ENCODE data around the gene POLR3C.

Gene POLR3C, protein sequence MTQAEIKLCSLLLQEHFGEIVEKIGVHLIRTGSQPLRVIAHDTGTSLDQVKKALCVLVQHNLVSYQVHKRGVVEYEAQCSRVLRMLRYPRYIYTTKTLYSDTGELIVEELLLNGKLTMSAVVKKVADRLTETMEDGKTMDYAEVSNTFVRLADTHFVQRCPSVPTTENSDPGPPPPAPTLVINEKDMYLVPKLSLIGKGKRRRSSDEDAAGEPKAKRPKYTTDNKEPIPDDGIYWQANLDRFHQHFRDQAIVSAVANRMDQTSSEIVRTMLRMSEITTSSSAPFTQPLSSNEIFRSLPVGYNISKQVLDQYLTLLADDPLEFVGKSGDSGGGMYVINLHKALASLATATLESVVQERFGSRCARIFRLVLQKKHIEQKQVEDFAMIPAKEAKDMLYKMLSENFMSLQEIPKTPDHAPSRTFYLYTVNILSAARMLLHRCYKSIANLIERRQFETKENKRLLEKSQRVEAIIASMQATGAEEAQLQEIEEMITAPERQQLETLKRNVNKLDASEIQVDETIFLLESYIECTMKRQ

DNA sequence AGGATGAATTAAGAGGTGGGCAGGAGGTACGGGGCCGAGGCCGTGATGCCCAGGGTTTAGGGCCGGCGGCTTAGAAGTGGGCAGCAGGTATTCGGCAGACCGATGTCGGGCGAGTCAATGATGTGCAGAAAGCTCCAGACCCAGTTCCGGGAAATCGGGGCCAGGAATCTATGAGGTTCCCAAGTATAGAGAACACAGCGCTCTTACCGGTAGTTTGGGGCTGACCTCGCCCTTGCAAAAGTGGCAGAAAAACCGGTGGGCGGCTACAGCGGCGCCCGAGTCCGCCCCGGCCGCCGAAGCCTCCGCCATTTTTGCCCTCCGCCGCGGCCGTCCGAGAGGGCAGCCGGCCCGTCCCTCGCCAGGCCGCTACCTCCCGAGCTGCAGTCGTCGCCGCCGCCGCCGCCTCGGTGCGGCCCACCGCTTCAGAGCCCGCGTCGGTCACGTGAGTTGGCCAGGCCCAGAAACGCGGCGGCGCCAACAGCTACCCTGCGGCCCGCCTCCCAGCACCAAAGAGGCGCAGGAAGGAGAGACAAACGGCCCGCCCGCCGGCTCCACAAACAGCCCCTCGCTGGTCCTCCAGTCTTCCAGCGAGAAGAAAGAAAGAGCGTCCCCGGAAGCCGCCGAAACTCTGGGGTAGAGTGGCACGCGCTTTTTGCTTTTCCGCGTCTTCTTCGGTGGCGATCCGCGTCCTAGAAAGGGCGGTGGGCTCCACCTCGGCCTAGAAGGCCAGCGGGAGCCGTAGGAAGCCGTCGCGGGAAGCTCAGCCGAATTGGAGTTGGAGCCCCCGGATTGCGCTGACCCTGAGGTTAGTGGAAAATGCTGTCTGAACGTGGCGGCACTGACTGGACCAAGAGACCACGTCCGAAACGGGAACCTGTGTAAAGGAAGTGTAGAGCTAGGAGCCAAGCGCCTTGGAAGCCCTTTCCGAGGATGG lies at the start of gene POLR3C, which contains the start of gene RNF115:
Gene POLR3C, plus strand, starts transcription at position 636 of the 934 bp plus-strand sequence. CDS start 1,577 bp downstream, outside the sequence.
Gene RNF115, minus strand, starts transcription at position 531 of the 934 bp plus-strand sequence. Its CDS starts 222 bp downstream, at position 309.
- H3K4me3 ChIP-seq (replicated peaks; ENCODE audit: low read depth, low read length), result peak within 1 kb of the TSS; percentile 71
- DNase-seq (ENCODE audit: low read depth), result peak; percentile 93
- TF ChIP-seq, protein P1, sequence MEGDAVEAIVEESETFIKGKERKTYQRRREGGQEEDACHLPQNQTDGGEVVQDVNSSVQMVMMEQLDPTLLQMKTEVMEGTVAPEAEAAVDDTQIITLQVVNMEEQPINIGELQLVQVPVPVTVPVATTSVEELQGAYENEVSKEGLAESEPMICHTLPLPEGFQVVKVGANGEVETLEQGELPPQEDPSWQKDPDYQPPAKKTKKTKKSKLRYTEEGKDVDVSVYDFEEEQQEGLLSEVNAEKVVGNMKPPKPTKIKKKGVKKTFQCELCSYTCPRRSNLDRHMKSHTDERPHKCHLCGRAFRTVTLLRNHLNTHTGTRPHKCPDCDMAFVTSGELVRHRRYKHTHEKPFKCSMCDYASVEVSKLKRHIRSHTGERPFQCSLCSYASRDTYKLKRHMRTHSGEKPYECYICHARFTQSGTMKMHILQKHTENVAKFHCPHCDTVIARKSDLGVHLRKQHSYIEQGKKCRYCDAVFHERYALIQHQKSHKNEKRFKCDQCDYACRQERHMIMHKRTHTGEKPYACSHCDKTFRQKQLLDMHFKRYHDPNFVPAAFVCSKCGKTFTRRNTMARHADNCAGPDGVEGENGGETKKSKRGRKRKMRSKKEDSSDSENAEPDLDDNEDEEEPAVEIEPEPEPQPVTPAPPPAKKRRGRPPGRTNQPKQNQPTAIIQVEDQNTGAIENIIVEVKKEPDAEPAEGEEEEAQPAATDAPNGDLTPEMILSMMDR (IDR thresholded peaks at IDR 0.05; ENCODE audit: low read length, missing control alignments), result no peak

DNA sequence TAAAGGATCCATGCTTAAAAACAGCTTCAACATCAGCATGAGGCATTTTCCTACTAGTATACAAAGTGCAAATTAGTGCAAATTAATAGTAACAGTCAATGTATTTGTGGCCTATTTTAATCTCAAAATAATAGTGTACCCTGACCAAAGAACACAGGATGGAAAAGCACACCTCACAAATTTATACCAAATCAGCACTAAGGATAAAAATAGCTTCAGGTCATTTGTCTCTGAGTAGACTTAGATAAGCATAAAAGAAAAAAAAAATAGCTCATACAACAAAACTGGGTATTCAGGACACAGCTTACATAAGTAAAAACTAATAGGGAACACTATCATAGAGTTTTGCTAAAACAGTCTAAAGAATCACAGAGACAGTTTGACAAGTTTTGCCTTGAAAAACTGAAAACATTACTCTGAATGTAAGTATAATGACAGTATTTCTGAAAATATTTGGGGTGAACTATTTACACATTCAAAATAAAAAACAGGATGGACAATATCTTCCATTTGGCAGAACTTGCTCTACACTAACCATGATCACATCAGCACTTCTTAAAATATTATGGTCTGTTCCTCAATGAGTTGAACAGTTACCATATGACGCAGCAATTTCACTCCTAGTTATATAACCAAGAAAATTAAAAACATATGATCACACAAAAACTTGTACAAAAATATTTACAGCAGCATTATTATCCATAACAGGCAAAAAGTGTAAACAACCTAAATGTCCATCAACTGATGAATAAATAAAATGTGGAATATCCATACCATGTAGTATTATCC lies 46.4 kb upstream of the POLR3C start:
- H3K4me3 ChIP-seq (replicated peaks; ENCODE audit: low read depth, low read length), result no peak overlapping the region
- no peak for DNase-seq (ENCODE audit: low read depth)
- TF ChIP-seq, protein P1 (IDR thresholded peaks at IDR 0.05; ENCODE audit: low read length, missing control alignments), result no peak

DNA sequence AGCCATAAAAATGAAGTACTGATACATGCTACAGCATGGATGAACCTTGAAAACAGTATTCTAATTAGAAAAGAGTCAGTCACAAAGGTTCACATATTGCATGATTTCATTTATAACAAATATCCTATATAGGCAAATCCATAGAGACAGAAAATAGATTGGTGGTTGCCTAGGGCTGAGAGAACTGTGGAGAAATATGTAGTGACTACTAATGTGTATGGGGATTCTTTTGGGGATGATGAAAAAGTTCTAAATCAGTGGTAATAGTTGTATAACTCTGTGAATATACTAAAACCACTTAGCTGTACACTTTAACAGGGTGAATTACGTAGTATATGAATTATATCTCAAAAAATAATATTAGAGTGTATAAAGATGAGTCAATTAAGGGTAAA lies 45.9 kb upstream of the POLR3C start:
- TF ChIP-seq, protein P1 (IDR thresholded peaks at IDR 0.05; ENCODE audit: low read length, missing control alignments), result no peak
- H3K4me3 ChIP-seq (replicated peaks; ENCODE audit: low read depth, low read length), result no peak overlapping the region
- DNase-seq (ENCODE audit: low read depth), result no peak

DNA sequence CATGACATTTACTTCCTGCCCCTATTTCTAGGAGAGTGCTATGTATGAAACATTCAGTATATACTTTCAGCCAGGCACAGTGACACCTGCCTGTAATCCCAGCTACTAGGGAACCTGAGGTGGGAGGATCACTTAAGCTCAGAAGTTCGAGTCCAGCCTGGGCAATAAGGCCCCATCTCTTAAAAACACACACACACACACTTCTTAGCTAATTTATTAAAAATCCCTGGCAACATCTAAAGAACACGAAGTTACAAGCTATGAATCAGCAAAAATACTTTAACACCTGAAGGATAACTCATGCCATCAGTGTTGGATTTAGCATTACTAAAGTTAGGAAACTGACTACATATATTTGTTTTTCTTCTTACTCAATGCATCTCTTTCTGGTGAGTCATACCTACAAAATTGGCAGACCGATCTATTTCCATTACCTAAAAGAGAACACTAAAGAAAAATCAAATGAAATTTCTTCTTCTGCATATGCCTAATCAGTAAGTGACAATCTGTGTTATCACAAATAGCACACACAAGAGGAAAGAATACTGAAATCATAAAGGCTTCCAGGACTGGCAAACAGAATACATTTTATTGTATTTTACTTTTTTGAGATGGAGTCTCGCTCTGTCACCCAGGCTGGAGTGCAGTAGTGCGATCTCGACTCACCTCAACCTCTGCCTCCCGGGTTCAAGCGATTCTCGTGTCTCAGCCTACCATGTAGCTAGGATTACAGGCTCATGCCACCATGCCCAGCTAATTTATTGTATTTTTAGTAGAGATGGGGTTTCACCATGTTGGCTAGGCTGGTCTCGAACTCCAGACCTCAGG lies 41.5 kb upstream of the POLR3C start:
- no peak overlapping the region for H3K4me3 ChIP-seq (replicated peaks; ENCODE audit: low read depth, low read length)
- peak; percentile 87 for DNase-seq (ENCODE audit: low read depth)
- TF ChIP-seq, protein P1 (IDR thresholded peaks at IDR 0.05; ENCODE audit: low read length, missing control alignments), result no peak

DNA sequence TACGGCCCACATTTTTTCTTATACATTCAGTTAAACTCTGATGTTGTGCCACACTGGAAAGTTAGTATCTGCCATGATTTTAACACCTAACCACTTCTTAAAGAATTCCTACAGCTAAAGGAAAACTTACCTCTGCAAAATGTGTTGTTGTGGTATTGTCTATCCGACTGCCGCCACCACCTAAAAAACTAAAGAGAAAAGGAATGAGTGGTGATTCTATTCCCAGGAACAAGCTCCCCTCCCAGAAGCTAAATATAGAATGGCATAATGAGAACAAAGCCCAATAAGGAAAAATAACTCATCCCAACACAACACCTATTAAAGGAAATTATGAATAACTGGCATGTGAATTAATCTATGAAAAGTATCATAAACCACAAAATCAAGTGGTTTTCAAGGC lies 39.6 kb upstream of the POLR3C start:
- no peak overlapping the region for H3K4me3 ChIP-seq (replicated peaks; ENCODE audit: low read depth, low read length)
- DNase-seq (ENCODE audit: low read depth), result no peak
- TF ChIP-seq, protein P1 (IDR thresholded peaks at IDR 0.05; ENCODE audit: low read length, missing control alignments), result no peak

All from fibroblast of pulmonary artery (primary cell).